HPDE6-E6E7 (cell line): ENCODE data around the gene NLGN1.

Experiments
- DNase-seq: peaks from one replicate; pipeline ENCODE4 v3.0.0; 2011; ENCODE audit warnings: missing footprints; ENCODE audit errors: extremely low spot score

The NLGN1 gene

GRCh38 chr3:173902871-173903270 is 505.3 kb downstream of the NLGN1 start:
- no peak for DNase-seq

- DNase-seq, result no peak
Measured at GRCh38 chr3:173905381-173905780, 507.8 kb downstream of the NLGN1 start.

GRCh38 chr3:173911446-173911845 is 513.9 kb downstream of the NLGN1 start:
- DNase-seq, result no peak

GRCh38 chr3:173912126-173912525 is 514.6 kb downstream of the NLGN1 start:
- no peak for DNase-seq

- DNase-seq, result no peak
Measured at GRCh38 chr3:173913397-173913796, 515.9 kb downstream of the NLGN1 start.

- no peak for DNase-seq
Measured at GRCh38 chr3:173913974-173914421, 516.5 kb downstream of the NLGN1 start.

GRCh38 chr3:173916799-173917198 is 519.3 kb downstream of the NLGN1 start:
- no peak for DNase-seq

GRCh38 chr3:173920386-173920785 is 522.8 kb downstream of the NLGN1 start:
- peak; percentile 6 for DNase-seq

GRCh38 chr3:173921732-173922131 is 524.2 kb downstream of the NLGN1 start:
- no peak for DNase-seq

GRCh38 chr3:173923204-173923603 is 525.7 kb downstream of the NLGN1 start:
- DNase-seq, result no peak

GRCh38 chr3:173930251-173930650 is 532.7 kb downstream of the NLGN1 start:
- DNase-seq, result no peak

GRCh38 chr3:173932624-173933023 is 535.1 kb downstream of the NLGN1 start:
- DNase-seq, result peak; percentile 27

GRCh38 chr3:173933113-173933512 is 535.6 kb downstream of the NLGN1 start:
- no peak for DNase-seq

- no peak for DNase-seq
Measured at GRCh38 chr3:173936316-173936715, 538.8 kb downstream of the NLGN1 start.

GRCh38 chr3:173938159-173938558 is 540.6 kb downstream of the NLGN1 start:
- no peak for DNase-seq

- DNase-seq, result no peak
Measured at GRCh38 chr3:173938616-173939015, 541.1 kb downstream of the NLGN1 start.

- DNase-seq, result no peak
Measured at GRCh38 chr3:173939331-173939730, 541.8 kb downstream of the NLGN1 start.

GRCh38 chr3:173943264-173943663 is 545.7 kb downstream of the NLGN1 start:
- no peak for DNase-seq

GRCh38 chr3:173945170-173945569 is 547.6 kb downstream of the NLGN1 start:
- no peak for DNase-seq

GRCh38 chr3:173945806-173946205 is 548.3 kb downstream of the NLGN1 start:
- DNase-seq, result no peak

- no peak for DNase-seq
Measured at GRCh38 chr3:173954647-173955046, 557.1 kb downstream of the NLGN1 start.

- no peak for DNase-seq
Measured at GRCh38 chr3:173957646-173958045, 560.1 kb downstream of the NLGN1 start.

GRCh38 chr3:173958805-173959204 is 561.3 kb downstream of the NLGN1 start:
- DNase-seq, result no peak

GRCh38 chr3:173970281-173970680 is 572.7 kb downstream of the NLGN1 start:
- no peak for DNase-seq

GRCh38 chr3:173976281-173976680 is 578.7 kb downstream of the NLGN1 start:
- DNase-seq, result no peak
